WTC11 (cell line): ENCODE results near the gene ZKSCAN2. TPM values are rescaled to one million over a fixed set of nuclear protein-coding genes. Genes with fewer than 3 reads are reported as not detected.

Experiments used
- ATAC-seq: fragments of 200-7000 bp; cut with Tn5 transposase; 2 replicates; pipeline ENCODE4 v1.10.0; 2021; ENCODE audit warnings: mild to moderate bottlenecking, moderate library complexity
- CTCF ChIA-PET: fragments of 300-600 bp; sonication (Branson Sonifier 250); formaldehyde crosslinking; loops from one replicate; lab custom pipeline; 2021; ENCODE audit warnings: antibody characterized with exemption; lab: Charles Lee
- POLR2A ChIA-PET: fragments of 350-600 bp; sonication (Branson Sonifier 250); formaldehyde crosslinking; loops from one replicate; lab custom pipeline; 2021; ENCODE audit warnings: antibody characterized with exemption; lab: Charles Lee
- DNase-seq: peaks from one replicate; pipeline ENCODE4 v3.0.0; 2021; ENCODE audit warnings: low spot score
- H3K27ac Mint-ChIP-seq: 2 replicates; pipeline ENCODE4 v1.8.0; 2021; ENCODE audit warnings: mixed read lengths
- H3K27me3 Mint-ChIP-seq: 2 replicates; pipeline ENCODE4 v1.8.0; 2021; ENCODE audit warnings: low read depth, mild to moderate bottlenecking, moderate library complexity, mixed read lengths
- H3K36me3 Mint-ChIP-seq: 2 replicates; pipeline ENCODE4 v1.8.0; 2021; ENCODE audit warnings: mixed read lengths
- H3K4me1 Mint-ChIP-seq: 2 replicates; pipeline ENCODE4 v1.8.0; 2022; ENCODE audit warnings: mixed read lengths
- H3K4me3 Mint-ChIP-seq: 2 replicates; pipeline ENCODE4 v1.8.0; 2021; ENCODE audit warnings: mild to moderate bottlenecking, moderate library complexity, mixed read lengths
- H3K9me3 Mint-ChIP-seq: 2 replicates; pipeline ENCODE4 v1.8.0; 2021; ENCODE audit warnings: mixed read lengths
- ATF1 ChIP-seq: sonication (generic); formaldehyde crosslinking; IDR thresholded peaks from 2 replicates; pipeline ENCODE4 v1.8.1; 2023; ENCODE audit warnings: mild to moderate bottlenecking, moderate library complexity, missing genetic modification reagents
- CREB1 ChIP-seq: sonication (generic); formaldehyde crosslinking; IDR thresholded peaks from 2 replicates; pipeline ENCODE4 v1.8.0; 2023; ENCODE audit warnings: mild to moderate bottlenecking, missing genetic modification reagents
- ETV6 ChIP-seq: sonication (generic); formaldehyde crosslinking; IDR thresholded peaks from 2 replicates; pipeline ENCODE4 v1.8.1; 2022; ENCODE audit warnings: mild to moderate bottlenecking, missing genetic modification reagents
- FOXK1 ChIP-seq: sonication (generic); formaldehyde crosslinking; IDR thresholded peaks from 2 replicates; pipeline ENCODE4 v1.8.0; 2022; ENCODE audit warnings: mild to moderate bottlenecking, moderate library complexity, missing genetic modification reagents
- HMGA2 ChIP-seq: fragments of 250-450 bp; sonication (Bioruptor Pico); IDR thresholded peaks from 2 replicates; pipeline ENCODE4 v1.4.0; 2021; ENCODE audit warnings: mild to moderate bottlenecking, moderate library complexity
- NFYB ChIP-seq: sonication (generic); formaldehyde crosslinking; conservative IDR thresholded peaks from 2 replicates; pipeline ENCODE4 v1.8.0; 2022; ENCODE audit warnings: low read depth, missing genetic modification reagents
- TCF7 ChIP-seq: sonication (generic); formaldehyde crosslinking; IDR thresholded peaks from 2 replicates; pipeline ENCODE4 v1.8.0; 2022; ENCODE audit warnings: mild to moderate bottlenecking, low read depth, missing genetic modification reagents, moderate library complexity
- TP53 ChIP-seq: sonication (generic); formaldehyde crosslinking; IDR thresholded peaks from 2 replicates; pipeline ENCODE4 v1.8.1; 2023; ENCODE audit warnings: mild to moderate bottlenecking, missing genetic modification reagents
- ZNF138 ChIP-seq: sonication (generic); formaldehyde crosslinking; conservative IDR thresholded peaks from 2 replicates; pipeline ENCODE4 v1.8.1; 2022; ENCODE audit warnings: mild to moderate bottlenecking, moderate library complexity, missing genetic modification reagents
- ZNF232 ChIP-seq: sonication (generic); formaldehyde crosslinking; IDR thresholded peaks from 2 replicates; pipeline ENCODE4 v1.8.0; 2022; ENCODE audit warnings: mild to moderate bottlenecking, missing genetic modification reagents
- total RNA-seq: library from RNA; stranded (reverse); gene quantifications from 3 replicates; pipeline ENCODE4 v1.2.3, GENCODE V29; 2021
- TF ChIP-seq, protein P1 (sequence below): fragments of 250-450 bp; sonication (Bioruptor Pico); IDR thresholded peaks from 2 replicates; pipeline ENCODE4 v1.9.0; 2021; ENCODE audit warnings: mild to moderate bottlenecking
- TF ChIP-seq, protein P2 (sequence below): sonication (generic); formaldehyde crosslinking; IDR thresholded peaks from 2 replicates; pipeline ENCODE4 v1.8.0; 2022; ENCODE audit warnings: mild to moderate bottlenecking, missing genetic modification reagents
- TF ChIP-seq, protein P3 (sequence below): sonication (generic); formaldehyde crosslinking; IDR thresholded peaks from 2 replicates; pipeline ENCODE4 v1.8.1; 2023; ENCODE audit warnings: mild to moderate bottlenecking, missing genetic modification reagents, moderate library complexity
- TF ChIP-seq, protein P4 (sequence below): fragments of 250-450 bp; sonication (Bioruptor Pico); conservative IDR thresholded peaks from 2 replicates; pipeline ENCODE4 v1.9.0; 2021; ENCODE audit warnings: mild to moderate bottlenecking
- TF ChIP-seq, protein P5 (sequence below): fragments of 200-600 bp; IDR thresholded peaks from 2 replicates; pipeline ENCODE4 v1.8.0; 2022; ENCODE audit warnings: antibody characterized with exemption
- TF ChIP-seq, protein P6 (sequence below): fragments of 250-450 bp; sonication (Bioruptor Pico); IDR thresholded peaks from 2 replicates; pipeline ENCODE4 v1.9.0; 2021; ENCODE audit warnings: mild to moderate bottlenecking
- TF ChIP-seq, protein P7 (sequence below): fragments of 250-450 bp; sonication (Bioruptor Pico); IDR thresholded peaks from 2 replicates; pipeline ENCODE4 v1.9.0; 2021; ENCODE audit warnings: mild to moderate bottlenecking, borderline replicate concordance

Gene ZKSCAN2
- total RNA-seq, 1 experiment from 2014 or later, result 13.0 TPM

DNA sequence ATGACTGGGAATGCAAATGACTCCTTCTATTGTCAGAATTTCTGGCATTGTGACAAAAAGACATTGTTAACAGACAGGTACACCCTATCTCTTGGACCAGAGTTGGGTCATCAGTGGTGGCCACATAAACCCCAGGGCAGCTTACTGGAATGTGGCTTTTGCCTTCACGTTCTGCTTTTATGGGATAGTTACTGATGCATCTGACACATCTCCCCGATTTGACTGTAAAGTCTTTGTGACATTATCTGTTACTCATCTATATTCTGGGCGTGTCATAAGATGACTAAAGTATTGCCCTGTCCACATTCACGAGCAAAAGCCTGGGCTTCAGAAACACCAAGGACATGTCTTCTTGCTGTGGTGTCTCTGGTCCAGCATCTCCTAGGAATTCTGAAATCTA is 59.6 kb downstream of the ZKSCAN2 start:
- CTCF ChIA-PET, result interaction anchor here (1.3 kb wide), 1 partner anchor 27 kb away, joined by 3 read pairs; no protein-coding TSS in a partner anchor
- TF ChIP-seq, protein P1, sequence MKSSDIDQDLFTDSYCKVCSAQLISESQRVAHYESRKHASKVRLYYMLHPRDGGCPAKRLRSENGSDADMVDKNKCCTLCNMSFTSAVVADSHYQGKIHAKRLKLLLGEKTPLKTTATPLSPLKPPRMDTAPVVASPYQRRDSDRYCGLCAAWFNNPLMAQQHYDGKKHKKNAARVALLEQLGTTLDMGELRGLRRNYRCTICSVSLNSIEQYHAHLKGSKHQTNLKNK (CRISPR knock-in tag), result no peak
- TF ChIP-seq TCF7 (CRISPR knock-in tag) (no peak), ZNF232 (CRISPR knock-in tag) (no peak), CREB1 (CRISPR knock-in tag) (no peak), FOXK1 (no peak), HMGA2 (no peak), ZNF138 (CRISPR knock-in tag) (no peak), NFYB (CRISPR knock-in tag) (no peak), ETV6 (CRISPR knock-in tag) (no peak), TP53 (no peak), ATF1 (CRISPR knock-in tag) (no peak)
- TF ChIP-seq, protein P2, sequence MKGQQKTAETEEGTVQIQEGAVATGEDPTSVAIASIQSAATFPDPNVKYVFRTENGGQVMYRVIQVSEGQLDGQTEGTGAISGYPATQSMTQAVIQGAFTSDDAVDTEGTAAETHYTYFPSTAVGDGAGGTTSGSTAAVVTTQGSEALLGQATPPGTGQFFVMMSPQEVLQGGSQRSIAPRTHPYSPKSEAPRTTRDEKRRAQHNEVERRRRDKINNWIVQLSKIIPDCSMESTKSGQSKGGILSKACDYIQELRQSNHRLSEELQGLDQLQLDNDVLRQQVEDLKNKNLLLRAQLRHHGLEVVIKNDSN (CRISPR knock-in tag), result no peak
- TF ChIP-seq, protein P3, sequence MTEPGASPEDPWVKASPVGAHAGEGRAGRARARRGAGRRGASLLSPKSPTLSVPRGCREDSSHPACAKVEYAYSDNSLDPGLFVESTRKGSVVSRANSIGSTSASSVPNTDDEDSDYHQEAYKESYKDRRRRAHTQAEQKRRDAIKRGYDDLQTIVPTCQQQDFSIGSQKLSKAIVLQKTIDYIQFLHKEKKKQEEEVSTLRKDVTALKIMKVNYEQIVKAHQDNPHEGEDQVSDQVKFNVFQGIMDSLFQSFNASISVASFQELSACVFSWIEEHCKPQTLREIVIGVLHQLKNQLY, result no peak
- TF ChIP-seq, protein P4, sequence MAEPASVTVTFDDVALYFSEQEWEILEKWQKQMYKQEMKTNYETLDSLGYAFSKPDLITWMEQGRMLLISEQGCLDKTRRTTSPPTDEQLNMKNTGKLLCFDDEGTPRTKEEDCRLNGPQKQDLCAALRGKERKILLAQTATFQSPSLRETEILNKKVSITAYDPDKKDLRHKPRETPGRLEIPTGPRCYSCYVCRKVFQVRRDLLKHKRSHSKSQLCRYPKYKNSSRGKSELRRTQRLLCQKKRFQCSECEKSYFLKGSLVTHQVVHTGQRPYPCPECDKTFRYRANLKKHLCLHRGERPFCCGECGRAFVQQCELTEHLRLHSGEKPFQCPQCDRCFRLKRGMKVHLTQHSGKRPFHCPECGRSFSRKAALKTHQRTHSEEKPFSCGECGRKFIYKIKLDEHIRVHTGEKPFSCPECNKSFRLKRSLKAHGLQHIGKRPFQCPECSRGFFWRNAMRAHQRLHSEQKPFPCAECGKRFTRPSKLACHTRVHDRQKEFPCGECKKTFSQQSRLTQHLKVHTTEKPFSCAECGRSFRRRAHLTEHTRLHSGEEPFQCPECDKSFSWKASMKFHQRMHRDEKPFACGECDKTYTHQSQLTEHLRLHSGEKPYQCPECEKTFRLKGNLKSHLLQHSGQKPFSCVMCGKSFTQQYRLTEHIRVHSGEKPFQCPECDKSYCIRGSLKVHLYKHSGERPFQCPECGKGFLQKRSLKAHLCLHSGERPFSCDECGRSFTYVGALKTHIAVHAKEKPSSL, result no peak
- TF ChIP-seq, protein P5, sequence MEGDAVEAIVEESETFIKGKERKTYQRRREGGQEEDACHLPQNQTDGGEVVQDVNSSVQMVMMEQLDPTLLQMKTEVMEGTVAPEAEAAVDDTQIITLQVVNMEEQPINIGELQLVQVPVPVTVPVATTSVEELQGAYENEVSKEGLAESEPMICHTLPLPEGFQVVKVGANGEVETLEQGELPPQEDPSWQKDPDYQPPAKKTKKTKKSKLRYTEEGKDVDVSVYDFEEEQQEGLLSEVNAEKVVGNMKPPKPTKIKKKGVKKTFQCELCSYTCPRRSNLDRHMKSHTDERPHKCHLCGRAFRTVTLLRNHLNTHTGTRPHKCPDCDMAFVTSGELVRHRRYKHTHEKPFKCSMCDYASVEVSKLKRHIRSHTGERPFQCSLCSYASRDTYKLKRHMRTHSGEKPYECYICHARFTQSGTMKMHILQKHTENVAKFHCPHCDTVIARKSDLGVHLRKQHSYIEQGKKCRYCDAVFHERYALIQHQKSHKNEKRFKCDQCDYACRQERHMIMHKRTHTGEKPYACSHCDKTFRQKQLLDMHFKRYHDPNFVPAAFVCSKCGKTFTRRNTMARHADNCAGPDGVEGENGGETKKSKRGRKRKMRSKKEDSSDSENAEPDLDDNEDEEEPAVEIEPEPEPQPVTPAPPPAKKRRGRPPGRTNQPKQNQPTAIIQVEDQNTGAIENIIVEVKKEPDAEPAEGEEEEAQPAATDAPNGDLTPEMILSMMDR, result no peak
- TF ChIP-seq, protein P6, sequence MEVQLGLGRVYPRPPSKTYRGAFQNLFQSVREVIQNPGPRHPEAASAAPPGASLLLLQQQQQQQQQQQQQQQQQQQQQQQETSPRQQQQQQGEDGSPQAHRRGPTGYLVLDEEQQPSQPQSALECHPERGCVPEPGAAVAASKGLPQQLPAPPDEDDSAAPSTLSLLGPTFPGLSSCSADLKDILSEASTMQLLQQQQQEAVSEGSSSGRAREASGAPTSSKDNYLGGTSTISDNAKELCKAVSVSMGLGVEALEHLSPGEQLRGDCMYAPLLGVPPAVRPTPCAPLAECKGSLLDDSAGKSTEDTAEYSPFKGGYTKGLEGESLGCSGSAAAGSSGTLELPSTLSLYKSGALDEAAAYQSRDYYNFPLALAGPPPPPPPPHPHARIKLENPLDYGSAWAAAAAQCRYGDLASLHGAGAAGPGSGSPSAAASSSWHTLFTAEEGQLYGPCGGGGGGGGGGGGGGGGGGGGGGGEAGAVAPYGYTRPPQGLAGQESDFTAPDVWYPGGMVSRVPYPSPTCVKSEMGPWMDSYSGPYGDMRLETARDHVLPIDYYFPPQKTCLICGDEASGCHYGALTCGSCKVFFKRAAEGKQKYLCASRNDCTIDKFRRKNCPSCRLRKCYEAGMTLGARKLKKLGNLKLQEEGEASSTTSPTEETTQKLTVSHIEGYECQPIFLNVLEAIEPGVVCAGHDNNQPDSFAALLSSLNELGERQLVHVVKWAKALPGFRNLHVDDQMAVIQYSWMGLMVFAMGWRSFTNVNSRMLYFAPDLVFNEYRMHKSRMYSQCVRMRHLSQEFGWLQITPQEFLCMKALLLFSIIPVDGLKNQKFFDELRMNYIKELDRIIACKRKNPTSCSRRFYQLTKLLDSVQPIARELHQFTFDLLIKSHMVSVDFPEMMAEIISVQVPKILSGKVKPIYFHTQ (CRISPR knock-in tag), result no peak
- TF ChIP-seq, protein P7, sequence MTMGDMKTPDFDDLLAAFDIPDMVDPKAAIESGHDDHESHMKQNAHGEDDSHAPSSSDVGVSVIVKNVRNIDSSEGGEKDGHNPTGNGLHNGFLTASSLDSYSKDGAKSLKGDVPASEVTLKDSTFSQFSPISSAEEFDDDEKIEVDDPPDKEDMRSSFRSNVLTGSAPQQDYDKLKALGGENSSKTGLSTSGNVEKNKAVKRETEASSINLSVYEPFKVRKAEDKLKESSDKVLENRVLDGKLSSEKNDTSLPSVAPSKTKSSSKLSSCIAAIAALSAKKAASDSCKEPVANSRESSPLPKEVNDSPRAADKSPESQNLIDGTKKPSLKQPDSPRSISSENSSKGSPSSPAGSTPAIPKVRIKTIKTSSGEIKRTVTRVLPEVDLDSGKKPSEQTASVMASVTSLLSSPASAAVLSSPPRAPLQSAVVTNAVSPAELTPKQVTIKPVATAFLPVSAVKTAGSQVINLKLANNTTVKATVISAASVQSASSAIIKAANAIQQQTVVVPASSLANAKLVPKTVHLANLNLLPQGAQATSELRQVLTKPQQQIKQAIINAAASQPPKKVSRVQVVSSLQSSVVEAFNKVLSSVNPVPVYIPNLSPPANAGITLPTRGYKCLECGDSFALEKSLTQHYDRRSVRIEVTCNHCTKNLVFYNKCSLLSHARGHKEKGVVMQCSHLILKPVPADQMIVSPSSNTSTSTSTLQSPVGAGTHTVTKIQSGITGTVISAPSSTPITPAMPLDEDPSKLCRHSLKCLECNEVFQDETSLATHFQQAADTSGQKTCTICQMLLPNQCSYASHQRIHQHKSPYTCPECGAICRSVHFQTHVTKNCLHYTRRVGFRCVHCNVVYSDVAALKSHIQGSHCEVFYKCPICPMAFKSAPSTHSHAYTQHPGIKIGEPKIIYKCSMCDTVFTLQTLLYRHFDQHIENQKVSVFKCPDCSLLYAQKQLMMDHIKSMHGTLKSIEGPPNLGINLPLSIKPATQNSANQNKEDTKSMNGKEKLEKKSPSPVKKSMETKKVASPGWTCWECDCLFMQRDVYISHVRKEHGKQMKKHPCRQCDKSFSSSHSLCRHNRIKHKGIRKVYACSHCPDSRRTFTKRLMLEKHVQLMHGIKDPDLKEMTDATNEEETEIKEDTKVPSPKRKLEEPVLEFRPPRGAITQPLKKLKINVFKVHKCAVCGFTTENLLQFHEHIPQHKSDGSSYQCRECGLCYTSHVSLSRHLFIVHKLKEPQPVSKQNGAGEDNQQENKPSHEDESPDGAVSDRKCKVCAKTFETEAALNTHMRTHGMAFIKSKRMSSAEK (CRISPR knock-in tag), result no peak
- TF ChIP-seq, all 79 proteins: peak for 0
- Mint-ChIP-seq H3K9me3 (no peaks in the 10 kb centered on the region; the same call in 1 of the 2 replicates), H3K36me3 (no peaks in the 10 kb centered on the region), H3K27ac (no peak overlapping the region), H3K4me1 (no peaks in the 10 kb centered on the region), H3K4me3 (no peak overlapping the region), H3K27me3 (no peaks in the 10 kb centered on the region)
- POLR2A ChIA-PET, result no interaction called here
- ATAC-seq, result no peak
- DNase-seq, result no peak
